Activated naive CD4-positive, alpha-beta T cell treated with anti-CD3 and anti-CD28 coated beads, Interleukin-2, amount 50 U/mL, for 24 hours (primary cell): Measurements from ENCODE around the gene RHOA.
A peak's percentile ranks its signal among the peaks of the same experiment; 100 is the strongest.
"Not testable (repeated sequence)": the region's sequence is repeated elsewhere in the genome, so short reads cannot be mapped to it uniquely, and the experiment has no call there.

Source experiments
- H3K27ac Mint-ChIP-seq: one replicate; pipeline ENCODE4 v1.8.0; 2021; ENCODE audit warnings: mild to moderate bottlenecking, mixed read lengths
- H3K27me3 Mint-ChIP-seq: one replicate; pipeline ENCODE4 v1.8.0; 2021; ENCODE audit warnings: mixed read lengths
- H3K36me3 Mint-ChIP-seq: one replicate; pipeline ENCODE4 v1.8.0; 2021; ENCODE audit warnings: mixed read lengths
- H3K4me1 Mint-ChIP-seq: one replicate; pipeline ENCODE4 v1.8.0; 2021; ENCODE audit warnings: mixed read lengths
- H3K4me3 Mint-ChIP-seq: one replicate; pipeline ENCODE4 v1.8.0; 2021; ENCODE audit warnings: mild to moderate bottlenecking, mixed read lengths
- H3K9me3 Mint-ChIP-seq: one replicate; pipeline ENCODE4 v1.8.0; 2021; ENCODE audit warnings: mixed read lengths

RHOA gene

DNA sequence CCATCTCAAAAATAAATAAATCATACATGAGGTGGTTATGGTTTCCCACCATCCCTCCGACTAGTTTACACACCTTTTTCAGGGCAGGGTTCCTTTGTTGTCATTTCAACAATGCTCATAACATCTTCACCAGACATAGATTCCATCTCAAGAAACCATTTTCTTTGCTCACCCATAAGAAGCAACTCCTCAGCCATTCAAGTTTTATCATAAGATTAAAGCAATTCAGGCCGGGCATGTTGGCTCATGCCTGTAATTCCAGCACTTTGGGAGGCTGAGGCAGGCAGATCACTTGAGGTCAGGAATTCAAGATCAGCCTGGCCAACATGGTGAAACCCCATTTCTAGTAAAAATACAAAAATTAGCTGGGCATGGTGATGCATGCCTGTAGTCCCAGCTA is 83.4 kb downstream of the RHOA start:
- not testable (repeated sequence) for H3K27ac Mint-ChIP-seq, H3K9me3 Mint-ChIP-seq, H3K27me3 Mint-ChIP-seq, H3K4me3 Mint-ChIP-seq
- Mint-ChIP-seq H3K4me1 (peaks cover 11% of the 10 kb centered on the region), H3K36me3 (peaks cover 13% of the 10 kb centered on the region)

GRCh38 chr3:49327485-49327884 is 84.3 kb downstream of the RHOA start:
- H3K27ac Mint-ChIP-seq = no peak overlapping the region
- H3K27me3 Mint-ChIP-seq = no peaks in the 10 kb centered on the region
- H3K36me3 Mint-ChIP-seq = peaks cover 11% of the 10 kb centered on the region
- no peak overlapping the region for H3K4me3 Mint-ChIP-seq
- peaks cover 3% of the 10 kb centered on the region for H3K4me1 Mint-ChIP-seq
- no peaks in the 10 kb centered on the region for H3K9me3 Mint-ChIP-seq

DNA sequence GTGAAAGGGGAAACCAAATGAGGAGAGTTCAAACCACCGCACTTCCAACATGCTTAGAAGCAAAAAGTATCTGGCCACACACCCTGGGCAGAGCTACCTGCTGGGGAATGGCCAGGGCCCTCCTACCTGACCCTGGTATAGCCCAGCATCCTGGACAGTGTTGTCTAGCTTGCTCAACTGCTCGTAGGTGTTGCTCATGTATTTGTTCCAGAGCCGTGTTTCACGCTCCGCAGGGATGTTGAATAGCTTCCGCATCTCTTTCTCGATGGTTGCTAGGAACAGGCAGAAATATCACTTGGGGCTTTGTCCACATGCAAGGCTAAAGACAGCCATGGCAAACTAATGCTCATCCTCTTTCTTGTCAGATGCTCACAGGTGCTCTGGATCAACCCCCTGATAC is 87.0 kb downstream of the RHOA start:
- Mint-ChIP-seq H3K4me3 (no peak overlapping the region), H3K4me1 (peaks cover 3% of the 10 kb centered on the region), H3K27me3 (no peaks in the 10 kb centered on the region), H3K27ac (no peak overlapping the region), H3K9me3 (no peaks in the 10 kb centered on the region), H3K36me3 (peaks cover 20% of the 10 kb centered on the region)

DNA sequence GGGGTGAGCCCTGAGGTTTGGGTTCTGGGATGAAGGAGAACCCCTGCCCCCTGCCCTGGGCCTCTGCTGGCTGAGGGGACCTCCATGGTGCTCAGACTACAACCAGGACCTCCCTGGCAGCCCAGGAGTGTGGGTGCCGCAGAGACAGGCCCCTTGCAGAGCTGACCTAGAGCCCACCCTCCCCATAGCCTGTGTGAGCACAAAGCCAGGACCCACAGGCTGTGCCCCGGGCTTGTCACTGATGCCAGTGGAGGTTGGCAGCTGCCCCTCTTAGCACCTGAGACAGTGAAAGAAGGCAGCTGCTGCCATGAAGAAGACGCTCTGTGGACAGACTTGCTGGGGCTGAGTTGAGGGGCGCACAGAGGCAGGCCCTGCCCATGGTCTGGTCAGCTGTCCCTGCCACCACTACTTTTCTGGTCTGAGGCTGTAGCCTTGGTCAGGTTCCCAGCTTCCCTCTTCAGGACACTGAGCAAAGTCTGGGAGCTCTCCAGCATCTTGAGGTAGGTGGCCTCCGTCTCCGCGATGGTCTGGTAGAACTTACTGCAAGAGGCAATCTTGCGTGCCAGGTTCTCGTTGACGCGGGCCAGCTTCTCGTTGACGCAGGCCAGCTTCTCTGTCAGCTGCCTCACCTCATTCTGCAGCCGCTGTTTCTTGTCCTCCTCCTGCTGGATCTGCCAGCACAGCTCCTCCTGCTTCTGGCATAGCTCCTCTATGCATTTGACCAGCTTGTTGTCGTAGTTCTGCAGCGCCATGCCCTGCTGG is 94.9 kb downstream of the RHOA start:
- Mint-ChIP-seq H3K4me1 (peaks cover 10% of the 10 kb centered on the region), H3K4me3 (no peak overlapping the region), H3K27ac (no peak overlapping the region), H3K36me3 (peaks cover 9% of the 10 kb centered on the region), H3K27me3 (no peaks in the 10 kb centered on the region), H3K9me3 (no peaks in the 10 kb centered on the region)

DNA sequence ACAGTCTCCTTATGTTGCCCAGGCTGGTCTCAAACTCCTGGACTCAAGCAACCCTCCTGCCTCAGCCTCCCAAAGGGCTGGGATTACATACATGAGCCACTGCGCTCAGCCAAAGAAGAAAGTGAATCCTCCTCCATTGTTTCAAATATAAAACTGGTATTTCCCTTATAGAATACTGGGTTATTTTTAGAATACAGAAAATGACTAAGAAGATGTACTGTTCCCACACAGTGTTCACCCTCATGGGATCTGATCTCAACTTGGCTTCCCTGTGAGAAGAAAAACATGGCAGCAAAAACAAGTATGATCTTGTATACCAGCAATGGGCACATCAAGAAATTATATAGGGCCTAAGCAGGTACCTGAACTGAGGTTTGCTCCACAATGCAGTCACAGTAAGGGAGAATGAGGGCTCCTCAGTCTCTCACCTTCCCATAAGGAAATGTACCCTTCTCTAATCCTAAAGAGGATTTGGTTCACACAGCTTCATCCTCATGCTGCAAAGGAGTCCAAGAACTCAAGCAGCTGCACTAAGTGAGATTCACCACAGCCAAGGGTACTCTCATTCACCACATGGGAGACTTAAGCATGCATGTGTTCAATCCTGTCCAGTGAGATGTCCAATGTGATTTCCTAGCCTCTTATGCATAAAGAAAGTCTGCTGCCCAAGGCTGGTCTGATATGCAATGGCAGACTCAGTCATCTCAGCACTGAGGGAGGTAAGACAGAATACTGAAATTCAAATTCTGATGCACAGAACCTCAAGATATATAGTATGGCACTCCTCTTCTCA is 97.7 kb downstream of the RHOA start:
- Mint-ChIP-seq H3K27ac (peak overlapping the region; percentile 72), H3K27me3 (no peaks in the 10 kb centered on the region), H3K36me3 (peaks cover 4% of the 10 kb centered on the region), H3K4me1 (peaks cover 10% of the 10 kb centered on the region), H3K9me3 (no peaks in the 10 kb centered on the region), H3K4me3 (no peak overlapping the region)

- no peaks in the 10 kb centered on the region for H3K27me3 Mint-ChIP-seq
- H3K36me3 Mint-ChIP-seq = peaks cover 2% of the 10 kb centered on the region
- no peak overlapping the region for H3K4me3 Mint-ChIP-seq
- H3K9me3 Mint-ChIP-seq = no peaks in the 10 kb centered on the region
- peaks cover 10% of the 10 kb centered on the region for H3K4me1 Mint-ChIP-seq
- H3K27ac Mint-ChIP-seq = peak overlapping the region; percentile 24
These were observed 100.5 kb downstream of the RHOA start for GRCh38 chr3:49311283-49311682.

- Mint-ChIP-seq H3K4me1 (peaks cover 10% of the 10 kb centered on the region), H3K4me3 (no peak overlapping the region), H3K9me3 (no peaks in the 10 kb centered on the region), H3K27ac (no peak overlapping the region), H3K36me3 (peaks cover 2% of the 10 kb centered on the region), H3K27me3 (no peaks in the 10 kb centered on the region)
These were observed 101.1 kb downstream of the RHOA start for GRCh38 chr3:49310677-49311076.
